DND-41 (cell line): Measurements from ENCODE around the gene APBB1IP.

ENCODE experiments used
- CTCF ChIP-seq: IDR thresholded peaks from 2 replicates; pipeline ENCODE4 v1.5.1; 2012; ENCODE audit warnings: borderline replicate concordance, low read length, moderate library complexity, mild to moderate bottlenecking; ENCODE audit not compliant: poor library complexity, severe bottlenecking; ENCODE audit errors: extremely low read depth
- EZH2 ChIP-seq: IDR thresholded peaks from 3 replicates; pipeline ENCODE4 v1.6.1; 2012; ENCODE audit warnings: borderline replicate concordance, low read depth, mild to moderate bottlenecking, moderate library complexity, low read length, inconsistent platforms; ENCODE audit not compliant: severe bottlenecking

GRCh38 chr10:26446258-26446657, 8.1 kb downstream of the APBB1IP start:
- no peak for TF ChIP-seq CTCF
- no peak for TF ChIP-seq EZH2
